GM12874 (cell line): ENCODE results near the gene BMPR1B.

Experiments used
- TF ChIP-seq, protein P1 (sequence below): IDR thresholded peaks from 2 replicates; pipeline ENCODE4 v1.5.1; 2011; ENCODE audit warnings: low read depth, mild to moderate bottlenecking, control low read depth, low read length, moderate library complexity; ENCODE audit not compliant: insufficient read depth

The BMPR1B gene

DNA sequence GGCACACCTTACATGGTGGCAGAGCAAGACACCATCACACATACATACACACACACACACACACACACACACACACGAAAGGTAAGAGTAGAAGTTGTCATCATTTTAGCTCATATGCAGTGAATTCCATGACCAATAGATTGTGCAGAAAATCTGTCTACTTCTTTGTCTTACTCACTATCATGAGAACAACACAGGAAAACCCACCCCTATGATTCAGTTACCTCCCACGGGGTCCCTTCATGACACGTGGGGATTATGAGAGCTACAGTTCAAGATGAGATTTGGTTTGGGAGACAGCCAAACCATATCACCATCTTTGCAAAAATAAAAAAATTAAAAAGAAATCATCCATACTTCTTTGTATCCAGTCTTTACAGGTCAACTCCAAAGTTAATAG, 221.1 kb downstream of the BMPR1B start:
- TF ChIP-seq, protein P1, sequence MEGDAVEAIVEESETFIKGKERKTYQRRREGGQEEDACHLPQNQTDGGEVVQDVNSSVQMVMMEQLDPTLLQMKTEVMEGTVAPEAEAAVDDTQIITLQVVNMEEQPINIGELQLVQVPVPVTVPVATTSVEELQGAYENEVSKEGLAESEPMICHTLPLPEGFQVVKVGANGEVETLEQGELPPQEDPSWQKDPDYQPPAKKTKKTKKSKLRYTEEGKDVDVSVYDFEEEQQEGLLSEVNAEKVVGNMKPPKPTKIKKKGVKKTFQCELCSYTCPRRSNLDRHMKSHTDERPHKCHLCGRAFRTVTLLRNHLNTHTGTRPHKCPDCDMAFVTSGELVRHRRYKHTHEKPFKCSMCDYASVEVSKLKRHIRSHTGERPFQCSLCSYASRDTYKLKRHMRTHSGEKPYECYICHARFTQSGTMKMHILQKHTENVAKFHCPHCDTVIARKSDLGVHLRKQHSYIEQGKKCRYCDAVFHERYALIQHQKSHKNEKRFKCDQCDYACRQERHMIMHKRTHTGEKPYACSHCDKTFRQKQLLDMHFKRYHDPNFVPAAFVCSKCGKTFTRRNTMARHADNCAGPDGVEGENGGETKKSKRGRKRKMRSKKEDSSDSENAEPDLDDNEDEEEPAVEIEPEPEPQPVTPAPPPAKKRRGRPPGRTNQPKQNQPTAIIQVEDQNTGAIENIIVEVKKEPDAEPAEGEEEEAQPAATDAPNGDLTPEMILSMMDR, result no peak

GRCh38 chr4:94979621-94980020, 221.9 kb downstream of the BMPR1B start:
- TF ChIP-seq, protein P1, result no peak

GRCh38 chr4:94995684-94996394, 238.1 kb downstream of the BMPR1B start:
- TF ChIP-seq, protein P1, result no peak

GRCh38 chr4:95000076-95000648, 242.4 kb downstream of the BMPR1B start:
- TF ChIP-seq, protein P1, result no peak

- TF ChIP-seq, protein P1, result no peak
Observed at GRCh38 chr4:95004912-95005311, 247.2 kb downstream of the BMPR1B start.

GRCh38 chr4:95007998-95008397, 250.2 kb downstream of the BMPR1B start:
- TF ChIP-seq, protein P1, result no peak

- TF ChIP-seq, protein P1, result no peak
Observed at GRCh38 chr4:95013236-95013635, 255.5 kb downstream of the BMPR1B start.
